SK-N-SH (cell line): Measurements from ENCODE around the gene SYDE1. TPM values are rescaled to one million over a fixed set of nuclear protein-coding genes. Genes with fewer than 3 reads are reported as not detected.

Experiments used
- CTCF ChIA-PET: fragments of 300-600, 350-600 bp; formaldehyde crosslinking; extraction: SDS; loops from one replicate; lab custom pipeline; 2021; lab: Yijun Ruan, JAX
- POLR2A ChIA-PET: fragments of 350-600 bp; sonication (Branson Sonifier 250); formaldehyde crosslinking; extraction: SDS; loops from one replicate; lab custom pipeline; 2020; ENCODE audit warnings: antibody characterized with exemption, inconsistent platforms; lab: Yijun Ruan, JAX
- DNase-seq: peaks from one replicate; pipeline ENCODE4 v3.0.0; 2012
- H2AFZ ChIP-seq: fragments of 200-600 bp; sonication (generic); 2 replicates; pipeline ENCODE4 v1.8.1; 2016; ENCODE audit warnings: antibody characterized with exemption, mild to moderate bottlenecking, low read depth
- H3F3A ChIP-seq: fragments of 200-600 bp; sonication (generic); replicated peaks from 2 replicates; pipeline ENCODE3; 2016; ENCODE audit warnings: antibody characterized with exemption, mild to moderate bottlenecking; ENCODE audit not compliant: insufficient read depth
- H3K27ac ChIP-seq, 2 experiments: fragments of 200-500 bp in 1 of 2; fragments of 200-600 bp in 1 of 2; sonication (Bioruptor generic) in 1 of 2; sonication (generic), shearing (Covaris generic) in 1 of 2; 2 replicates each; pipeline versions ENCODE4 v1.5.1 to v1.6.1; 2014 to 2016; ENCODE audit warnings: low read depth in 2 of 2, inconsistent platforms in 1 of 2, low read length in 1 of 2, mild to moderate bottlenecking in 1 of 2, mixed read lengths in 1 of 2
- H3K27me3 ChIP-seq: fragments of 200-600 bp; sonication (generic), shearing (Covaris generic); 2 replicates; pipeline ENCODE4 v1.6.1; 2016; ENCODE audit warnings: mixed run types; ENCODE audit not compliant: insufficient read depth
- H3K36me3 ChIP-seq, 2 experiments: fragments of 200-500 bp in 1 of 2; fragments of 200-600 bp in 1 of 2; sonication (Bioruptor generic) in 1 of 2; sonication (generic) in 1 of 2; replicated peaks in 1 of 2; 2 replicates each; pipeline versions ENCODE3 to v1.5.1; 2014 to 2016; ENCODE audit warnings: low read length in 1 of 2, mild to moderate bottlenecking in 1 of 2; ENCODE audit not compliant: insufficient read depth in 2 of 2, control insufficient read depth in 1 of 2
- H3K4me1 ChIP-seq, 2 experiments: fragments of 200-500 bp in 1 of 2; fragments of 200-600 bp in 1 of 2; sonication (Bioruptor generic) in 1 of 2; sonication (generic), shearing (Covaris generic) in 1 of 2; 2 replicates each; pipeline versions ENCODE4 v1.5.1 to v1.6.1; 2014 to 2016; ENCODE audit warnings: low read depth in 1 of 2, low read length in 1 of 2, mixed run types in 1 of 2; ENCODE audit not compliant: insufficient read depth in 2 of 2, control insufficient read depth in 1 of 2
- H3K4me2 ChIP-seq: fragments of 200-600 bp; sonication (generic), shearing (Covaris generic); 2 replicates; pipeline ENCODE4 v1.6.1; 2017; ENCODE audit warnings: mixed run types
- H3K4me3 ChIP-seq, 2 experiments: fragments of 200-500 bp in 1 of 2; fragments of 200-600 bp in 1 of 2; sonication (Bioruptor generic) in 1 of 2; sonication (generic), shearing (Covaris generic) in 1 of 2; 2 replicates each; pipeline versions ENCODE4 v1.5.1 to v1.8.1; 2014 to 2016; ENCODE audit warnings: low read depth in 2 of 2, inconsistent platforms in 1 of 2, low read length in 1 of 2, mild to moderate bottlenecking in 1 of 2, mixed read lengths in 1 of 2, moderate library complexity in 1 of 2
- H3K79me2 ChIP-seq: fragments of 200-600 bp; sonication (generic); 2 replicates; pipeline ENCODE4 v1.8.1; 2017; ENCODE audit warnings: mild to moderate bottlenecking; ENCODE audit not compliant: insufficient read depth
- H3K9ac ChIP-seq: fragments of 200-600 bp; sonication (generic); 2 replicates; pipeline ENCODE4 v1.6.1; 2017; ENCODE audit warnings: mixed run types
- H3K9me2 ChIP-seq: fragments of 200-600 bp; sonication (generic); 2 replicates; pipeline ENCODE4 v1.6.1; 2017; ENCODE audit warnings: mixed run types
- H3K9me3 ChIP-seq: fragments of 200-600 bp; sonication (generic); 2 replicates; pipeline ENCODE4 v1.6.1; 2017; ENCODE audit warnings: mixed run types, mild to moderate bottlenecking, moderate library complexity
- H4K20me1 ChIP-seq: fragments of 200-600 bp; sonication (generic); 2 replicates; pipeline ENCODE4 v1.6.1; 2017; ENCODE audit warnings: mild to moderate bottlenecking, mixed run types; ENCODE audit not compliant: insufficient read depth
- CHD2 ChIP-seq: fragments of 150-350 bp; IDR thresholded peaks from 2 replicates; pipeline ENCODE4 v1.6.1; 2018; ENCODE audit warnings: low read length; ENCODE audit not compliant: partially characterized antibody
- CTCF ChIP-seq: fragments of 200-600 bp; sonication (generic); IDR thresholded peaks from 2 replicates; pipeline ENCODE4 v1.6.1; 2017; ENCODE audit warnings: antibody characterized with exemption, mild to moderate bottlenecking, moderate library complexity
- EZH2phosphoT487 ChIP-seq: fragments of 200-600 bp; sonication (generic); IDR thresholded peaks from 2 replicates; pipeline ENCODE4 v1.6.1; 2017; ENCODE audit warnings: low read depth, mixed run types, mild to moderate bottlenecking, antibody characterized with exemption, moderate library complexity, borderline replicate concordance
- FOXJ3 ChIP-seq: sonication (generic); formaldehyde crosslinking; IDR thresholded peaks from 2 replicates; pipeline ENCODE4 v1.5.1; 2020; ENCODE audit warnings: mild to moderate bottlenecking, missing genetic modification reagents
- FOXM1 ChIP-seq: IDR thresholded peaks from 2 replicates; pipeline ENCODE4 v1.4.0; 2012; ENCODE audit warnings: low read depth, mild to moderate bottlenecking
- GABPA ChIP-seq: IDR thresholded peaks from 2 replicates; pipeline ENCODE4 v1.4.0; 2012; ENCODE audit warnings: low read depth, mild to moderate bottlenecking
- GATA2 ChIP-seq: sonication (generic); formaldehyde crosslinking; IDR thresholded peaks from 2 replicates; pipeline ENCODE4 v1.5.0; 2020; ENCODE audit warnings: mild to moderate bottlenecking, missing genetic modification reagents
- JUND ChIP-seq: IDR thresholded peaks from 2 replicates; pipeline ENCODE4 v1.4.0; 2012
- MXI1 ChIP-seq: IDR thresholded peaks from 2 replicates; pipeline ENCODE4 v1.6.1; 2012; ENCODE audit warnings: mild to moderate bottlenecking, low read depth, low read length, improper control_type of control experiment
- NFIC ChIP-seq: IDR thresholded peaks from 2 replicates; pipeline ENCODE4 v1.4.0; 2012; ENCODE audit warnings: borderline replicate concordance
- POLR2AphosphoS5 ChIP-seq: IDR thresholded peaks from 2 replicates; pipeline ENCODE4 v1.6.1; 2012; ENCODE audit warnings: low read depth, low read length
- RAD21 ChIP-seq: IDR thresholded peaks from 2 replicates; pipeline ENCODE4 v1.6.1; 2012; ENCODE audit warnings: mild to moderate bottlenecking, low read length
- RCOR1 ChIP-seq: fragments of 150-350 bp; IDR thresholded peaks from 2 replicates; pipeline ENCODE4 v1.6.1; 2017; ENCODE audit warnings: antibody characterized with exemption, low read length
- RFX5 ChIP-seq: IDR thresholded peaks from 2 replicates; pipeline ENCODE4 v1.6.1; 2012; ENCODE audit warnings: mild to moderate bottlenecking, improper control_type of control experiment, low read length
- RXRA ChIP-seq: IDR thresholded peaks from 2 replicates; pipeline ENCODE4 v1.4.0; 2012; ENCODE audit warnings: low read depth, mild to moderate bottlenecking, borderline replicate concordance
- SMC3 ChIP-seq: IDR thresholded peaks from 2 replicates; pipeline ENCODE4 v1.6.1; 2012; ENCODE audit warnings: low read depth, low read length, improper control_type of control experiment
- TAF1 ChIP-seq: IDR thresholded peaks from 2 replicates; pipeline ENCODE4 v1.6.1; 2012; ENCODE audit warnings: low read depth, mild to moderate bottlenecking, low read length, moderate library complexity, borderline replicate concordance
- TCF12 ChIP-seq: IDR thresholded peaks from 2 replicates; pipeline ENCODE4 v1.4.0; 2012
- WGBS: methylation state at CpG from one replicate; pipeline ENCODE4 v1.1.6; 2017; ENCODE audit warnings: low lambda C conversion rate; 5-methylcytosine and 5-hydroxymethylcytosine counted together
- polyA plus RNA-seq, 3 experiments: library from polyadenylated mRNA; depleted of rRNA; stranded (reverse); fragments of >200 nt; gene quantifications; 2 replicates each; pipeline ENCODE4 v1.2.3, GENCODE V29; 2012
- TF ChIP-seq, protein P1 (sequence below): fragments of 150-350 bp; IDR thresholded peaks from 2 replicates; pipeline ENCODE4 v1.6.1; 2016; ENCODE audit warnings: mild to moderate bottlenecking, low read depth, low read length
- TF ChIP-seq, protein P2 (sequence below): IDR thresholded peaks from 2 replicates; pipeline ENCODE4 v1.4.0; 2012; ENCODE audit warnings: low read depth, borderline replicate concordance
- TF ChIP-seq, protein P3 (sequence below): IDR thresholded peaks from 2 replicates; pipeline ENCODE4 v1.6.1; 2012; ENCODE audit warnings: mild to moderate bottlenecking, low read depth, low read length, moderate library complexity
- TF ChIP-seq, protein P4 (sequence below): IDR thresholded peaks from 2 replicates; pipeline ENCODE4 v1.4.0; 2012; ENCODE audit warnings: low read depth, borderline replicate concordance

Gene SYDE1
- polyA plus RNA-seq (2012; rRNA removed) = 40.6 and 44.1 TPM in 2 replicates
- polyA plus RNA-seq (2012; cell fraction: cytosol; rRNA removed) = 14.8 and 25.3 TPM in 2 replicates
- 69.9 and 87.2 TPM in 2 replicates for polyA plus RNA-seq (2012; cell fraction: nucleus; rRNA removed)

DNA sequence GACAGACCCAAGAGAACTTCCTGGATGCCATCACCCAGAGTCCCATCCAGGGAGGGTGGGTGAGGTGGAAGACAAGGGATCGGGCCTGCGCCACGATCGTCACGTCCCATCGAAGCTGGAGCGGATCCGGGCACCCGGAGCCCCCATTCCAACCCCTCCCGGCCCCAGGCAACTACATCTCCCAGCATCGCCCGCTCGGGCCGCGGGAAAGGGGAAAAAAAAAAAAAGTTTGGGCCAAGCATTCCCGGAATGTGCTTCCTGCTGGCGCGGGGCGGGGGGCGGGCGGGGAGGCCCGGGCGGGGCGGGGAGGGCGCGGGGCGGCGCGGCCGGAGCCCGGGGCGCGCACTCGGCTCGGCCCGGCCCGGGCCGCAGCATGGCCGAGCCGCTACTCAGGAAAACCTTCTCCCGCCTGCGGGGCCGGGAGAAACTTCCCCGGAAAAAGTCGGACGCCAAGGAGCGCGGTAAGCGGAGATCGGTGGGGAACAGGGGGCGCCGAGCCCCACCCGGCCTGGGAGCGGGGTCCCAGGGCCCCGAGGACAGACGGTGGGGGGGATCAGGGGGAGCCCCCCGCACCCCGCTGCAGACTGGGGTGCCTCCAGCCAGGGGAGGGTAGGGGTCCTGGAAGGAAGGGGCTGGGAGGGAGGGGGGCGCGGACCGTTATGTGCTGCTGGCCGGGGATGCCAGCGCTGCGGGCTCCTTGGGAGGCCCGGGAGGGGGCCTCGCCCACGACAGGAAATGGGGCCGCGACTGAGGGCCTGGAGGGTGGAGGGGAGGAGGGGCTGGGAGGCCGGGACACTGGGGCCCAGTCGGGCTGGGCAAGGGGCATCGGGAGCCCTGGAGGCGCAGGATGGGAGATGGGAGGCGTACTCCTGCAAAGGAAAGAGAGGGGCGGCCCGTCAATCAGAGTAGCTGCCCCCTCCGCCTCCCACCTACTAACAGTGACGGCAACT lies at the start of gene SYDE1:
TSS of gene SYDE1 (plus strand) at position 341 of the 950 bp plus-strand sequence. CDS start at position 374, 33 bp downstream.
- Histone ChIP-seq H3F3A (peaks cover 2% of the 10 kb centered on the region), H3K4me1 (peaks cover 0 to 9% of the 10 kb centered on the region in 2 experiments; a peak in 1 of 4 replicates), H3K4me2 (peak within 1 kb of the TSS; percentile 87), H3K9me3 (no peaks in the 10 kb centered on the region), H3K27me3 (no peaks in the 10 kb centered on the region), H2AFZ (peak within 1 kb of the TSS; percentile 89), H3K36me3 (peaks cover 14 to 33% of the 10 kb centered on the region in 2 experiments), H3K9me2 (no peaks in the 10 kb centered on the region), H3K4me3 (peak within 1 kb of the TSS; percentile 75 to 79), H4K20me1 (no peaks in the 10 kb centered on the region), H3K9ac (peak within 1 kb of the TSS; percentile 97), H3K27ac (peak within 1 kb of the TSS; percentile 62 to 67), H3K79me2 (peaks cover 28% of the 10 kb centered on the region)
- ChIA-PET POLR2A (interaction anchor here (1.6 to 2.1 kb wide), 2 partner anchors 17 to 18 kb away, joined by 4 to 7 read pairs; a partner anchor contains a TSS), CTCF (interaction anchor here (0.6 to 2.9 kb wide), 3 partner anchors 11 to 70 kb away, joined by 3 to 16 read pairs (median 4); no protein-coding TSS in a partner anchor)
- peak; percentile 88 for DNase-seq
- WGBS = 1% methylated on average over 39 of the region's 78 CpGs
- TF ChIP-seq, protein P1, sequence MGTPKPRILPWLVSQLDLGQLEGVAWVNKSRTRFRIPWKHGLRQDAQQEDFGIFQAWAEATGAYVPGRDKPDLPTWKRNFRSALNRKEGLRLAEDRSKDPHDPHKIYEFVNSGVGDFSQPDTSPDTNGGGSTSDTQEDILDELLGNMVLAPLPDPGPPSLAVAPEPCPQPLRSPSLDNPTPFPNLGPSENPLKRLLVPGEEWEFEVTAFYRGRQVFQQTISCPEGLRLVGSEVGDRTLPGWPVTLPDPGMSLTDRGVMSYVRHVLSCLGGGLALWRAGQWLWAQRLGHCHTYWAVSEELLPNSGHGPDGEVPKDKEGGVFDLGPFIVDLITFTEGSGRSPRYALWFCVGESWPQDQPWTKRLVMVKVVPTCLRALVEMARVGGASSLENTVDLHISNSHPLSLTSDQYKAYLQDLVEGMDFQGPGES = no peak
- TF ChIP-seq SMC3 (no peak), POLR2AphosphoS5 (peak; percentile 55; the same call in 1 of the 2 replicates), RXRA (no peak), RFX5 (no peak), RAD21 (no peak), TAF1 (peak; percentile 56; the same call in 1 of the 2 replicates), RCOR1 (no peak), JUND (no peak), EZH2phosphoT487 (no peak), CTCF (no peak), GATA2 (no peak), FOXJ3 (CRISPR knock-in tag) (no peak), MXI1 (no peak), GABPA (peak; percentile 70), NFIC (peak; percentile 17; the same call in 1 of the 2 replicates), CHD2 (no peak), FOXM1 (no peak), TCF12 (no peak)
- TF ChIP-seq, protein P2, sequence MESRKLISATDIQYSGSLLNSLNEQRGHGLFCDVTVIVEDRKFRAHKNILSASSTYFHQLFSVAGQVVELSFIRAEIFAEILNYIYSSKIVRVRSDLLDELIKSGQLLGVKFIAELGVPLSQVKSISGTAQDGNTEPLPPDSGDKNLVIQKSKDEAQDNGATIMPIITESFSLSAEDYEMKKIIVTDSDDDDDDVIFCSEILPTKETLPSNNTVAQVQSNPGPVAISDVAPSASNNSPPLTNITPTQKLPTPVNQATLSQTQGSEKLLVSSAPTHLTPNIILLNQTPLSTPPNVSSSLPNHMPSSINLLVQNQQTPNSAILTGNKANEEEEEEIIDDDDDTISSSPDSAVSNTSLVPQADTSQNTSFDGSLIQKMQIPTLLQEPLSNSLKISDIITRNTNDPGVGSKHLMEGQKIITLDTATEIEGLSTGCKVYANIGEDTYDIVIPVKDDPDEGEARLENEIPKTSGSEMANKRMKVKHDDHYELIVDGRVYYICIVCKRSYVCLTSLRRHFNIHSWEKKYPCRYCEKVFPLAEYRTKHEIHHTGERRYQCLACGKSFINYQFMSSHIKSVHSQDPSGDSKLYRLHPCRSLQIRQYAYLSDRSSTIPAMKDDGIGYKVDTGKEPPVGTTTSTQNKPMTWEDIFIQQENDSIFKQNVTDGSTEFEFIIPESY = no peak
- TF ChIP-seq, protein P3, sequence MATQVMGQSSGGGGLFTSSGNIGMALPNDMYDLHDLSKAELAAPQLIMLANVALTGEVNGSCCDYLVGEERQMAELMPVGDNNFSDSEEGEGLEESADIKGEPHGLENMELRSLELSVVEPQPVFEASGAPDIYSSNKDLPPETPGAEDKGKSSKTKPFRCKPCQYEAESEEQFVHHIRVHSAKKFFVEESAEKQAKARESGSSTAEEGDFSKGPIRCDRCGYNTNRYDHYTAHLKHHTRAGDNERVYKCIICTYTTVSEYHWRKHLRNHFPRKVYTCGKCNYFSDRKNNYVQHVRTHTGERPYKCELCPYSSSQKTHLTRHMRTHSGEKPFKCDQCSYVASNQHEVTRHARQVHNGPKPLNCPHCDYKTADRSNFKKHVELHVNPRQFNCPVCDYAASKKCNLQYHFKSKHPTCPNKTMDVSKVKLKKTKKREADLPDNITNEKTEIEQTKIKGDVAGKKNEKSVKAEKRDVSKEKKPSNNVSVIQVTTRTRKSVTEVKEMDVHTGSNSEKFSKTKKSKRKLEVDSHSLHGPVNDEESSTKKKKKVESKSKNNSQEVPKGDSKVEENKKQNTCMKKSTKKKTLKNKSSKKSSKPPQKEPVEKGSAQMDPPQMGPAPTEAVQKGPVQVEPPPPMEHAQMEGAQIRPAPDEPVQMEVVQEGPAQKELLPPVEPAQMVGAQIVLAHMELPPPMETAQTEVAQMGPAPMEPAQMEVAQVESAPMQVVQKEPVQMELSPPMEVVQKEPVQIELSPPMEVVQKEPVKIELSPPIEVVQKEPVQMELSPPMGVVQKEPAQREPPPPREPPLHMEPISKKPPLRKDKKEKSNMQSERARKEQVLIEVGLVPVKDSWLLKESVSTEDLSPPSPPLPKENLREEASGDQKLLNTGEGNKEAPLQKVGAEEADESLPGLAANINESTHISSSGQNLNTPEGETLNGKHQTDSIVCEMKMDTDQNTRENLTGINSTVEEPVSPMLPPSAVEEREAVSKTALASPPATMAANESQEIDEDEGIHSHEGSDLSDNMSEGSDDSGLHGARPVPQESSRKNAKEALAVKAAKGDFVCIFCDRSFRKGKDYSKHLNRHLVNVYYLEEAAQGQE = no peak
- TF ChIP-seq, protein P4, sequence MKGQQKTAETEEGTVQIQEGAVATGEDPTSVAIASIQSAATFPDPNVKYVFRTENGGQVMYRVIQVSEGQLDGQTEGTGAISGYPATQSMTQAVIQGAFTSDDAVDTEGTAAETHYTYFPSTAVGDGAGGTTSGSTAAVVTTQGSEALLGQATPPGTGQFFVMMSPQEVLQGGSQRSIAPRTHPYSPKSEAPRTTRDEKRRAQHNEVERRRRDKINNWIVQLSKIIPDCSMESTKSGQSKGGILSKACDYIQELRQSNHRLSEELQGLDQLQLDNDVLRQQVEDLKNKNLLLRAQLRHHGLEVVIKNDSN = no peak
